ENCODE measurements around the gene SYNJ2. TPM values are rescaled to one million over a fixed set of nuclear protein-coding genes. Genes with fewer than 3 reads are reported as not detected.

Gene SYNJ2
- polyA plus RNA-seq, 1 donor from 2014 or later: 0.12 TPM

DNA sequence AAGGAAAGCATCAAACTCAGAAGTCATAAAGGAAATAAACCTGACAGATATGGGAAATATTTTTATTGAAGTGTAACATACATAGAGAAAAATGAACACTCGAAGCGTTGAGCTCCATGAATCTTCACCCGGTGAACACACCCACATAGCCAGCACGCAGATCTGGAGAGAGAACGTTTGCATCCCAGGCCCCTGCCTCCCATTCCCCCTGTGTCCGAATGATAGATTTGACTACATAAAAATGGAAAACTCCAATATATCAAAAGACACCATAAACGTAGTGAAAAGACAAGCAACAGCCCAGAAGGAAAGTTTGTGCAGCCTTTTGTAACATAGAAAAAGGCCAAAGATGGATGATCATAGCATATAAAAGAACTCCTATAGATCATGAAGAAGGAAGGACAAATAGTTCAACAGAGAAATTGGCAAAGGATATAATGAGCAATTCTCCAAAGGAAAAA lies 17.1 kb downstream of the SYNJ2 start (continued):
- TF ChIP-seq EP300 (conservative IDR thresholded peaks at IDR 0.05; ENCODE audit: poor library complexity, severe bottlenecking) (no peak), EZH2 (IDR thresholded peaks at IDR 0.05; ENCODE audit: borderline replicate concordance, insufficient read depth, low read length, poor library complexity, severe bottlenecking) (no peak), SMC3 (conservative IDR thresholded peaks at IDR 0.05; ENCODE audit: poor library complexity) (no peak)

DNA sequence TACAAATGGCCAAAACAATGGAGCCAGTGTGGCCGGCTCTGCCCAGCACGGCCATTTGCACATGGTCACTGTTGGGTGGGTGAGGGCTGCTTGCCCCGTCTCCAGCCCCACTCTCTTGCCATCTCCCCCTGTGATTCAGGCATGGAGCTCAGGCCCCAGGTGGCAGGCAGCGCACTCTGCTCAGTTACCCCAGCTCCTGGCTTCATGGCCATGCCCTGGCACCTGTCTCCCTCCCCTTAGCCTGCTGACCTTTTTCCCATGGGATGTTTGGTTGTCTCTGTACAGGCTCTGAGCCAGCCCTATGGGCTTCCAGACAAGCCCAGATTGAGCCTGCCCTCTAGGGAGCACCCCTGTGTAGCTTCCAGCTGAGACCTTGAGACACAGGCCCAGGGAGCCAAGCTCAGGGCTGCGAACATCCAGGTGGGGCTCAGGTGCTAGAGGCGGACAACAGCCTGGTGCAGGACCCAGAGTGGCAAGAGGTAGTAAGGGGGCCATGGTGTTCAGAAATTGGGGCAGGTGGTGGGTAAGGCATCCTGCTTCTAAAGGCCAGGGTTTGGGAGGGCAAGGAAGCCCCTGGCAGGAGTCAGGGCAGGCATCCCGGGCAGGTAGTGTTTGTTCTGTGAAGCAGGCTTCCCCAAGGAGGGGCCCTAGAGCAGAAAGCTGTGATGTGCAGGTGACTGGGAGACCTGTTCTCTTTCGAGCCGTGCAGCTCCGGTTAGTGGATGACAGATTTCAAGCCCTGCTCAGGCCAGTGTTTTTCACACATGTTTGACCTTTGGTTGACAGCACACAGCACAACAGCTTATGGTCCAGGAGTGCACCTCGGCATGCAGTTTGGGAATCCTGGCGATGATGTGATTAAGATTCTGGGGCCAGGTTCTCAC lies 17.7 kb downstream of the SYNJ2 start:
- H3K27ac ChIP-seq (ENCODE audit: low read length): no peak overlapping the region
- no peak overlapping the region for H3K4me3 ChIP-seq (ENCODE audit: low read length)
- no peaks in the 10 kb centered on the region for H3K27me3 ChIP-seq (ENCODE audit: insufficient read depth, low read depth, low read length)
- no peaks in the 10 kb centered on the region for H3K9me3 ChIP-seq (ENCODE audit: low read length)
- H4K20me1 ChIP-seq (ENCODE audit: insufficient read depth): no peaks in the 10 kb centered on the region
- no peaks in the 10 kb centered on the region for H3K79me2 ChIP-seq (replicated peaks; ENCODE audit: insufficient read depth, low read length)
- H2AFZ ChIP-seq (ENCODE audit: low read depth, low read length): no peak overlapping the region
- H3K9me2 ChIP-seq (ENCODE audit: insufficient read depth, low read length): no peaks in the 10 kb centered on the region
- H3K36me3 ChIP-seq (ENCODE audit: insufficient read depth, low read length): no peaks in the 10 kb centered on the region
- H3K9ac ChIP-seq (ENCODE audit: low read length): no peak overlapping the region
- H3F3A ChIP-seq (ENCODE audit: insufficient read depth, low read length, poor library complexity, severe bottlenecking): no peaks in the 10 kb centered on the region
- TF ChIP-seq RAD21 (conservative IDR thresholded peaks at IDR 0.05) (no peak), MXI1 (conservative IDR thresholded peaks at IDR 0.05; ENCODE audit: poor library complexity, severe bottlenecking) (no peak)
- TF ChIP-seq, protein P1, sequence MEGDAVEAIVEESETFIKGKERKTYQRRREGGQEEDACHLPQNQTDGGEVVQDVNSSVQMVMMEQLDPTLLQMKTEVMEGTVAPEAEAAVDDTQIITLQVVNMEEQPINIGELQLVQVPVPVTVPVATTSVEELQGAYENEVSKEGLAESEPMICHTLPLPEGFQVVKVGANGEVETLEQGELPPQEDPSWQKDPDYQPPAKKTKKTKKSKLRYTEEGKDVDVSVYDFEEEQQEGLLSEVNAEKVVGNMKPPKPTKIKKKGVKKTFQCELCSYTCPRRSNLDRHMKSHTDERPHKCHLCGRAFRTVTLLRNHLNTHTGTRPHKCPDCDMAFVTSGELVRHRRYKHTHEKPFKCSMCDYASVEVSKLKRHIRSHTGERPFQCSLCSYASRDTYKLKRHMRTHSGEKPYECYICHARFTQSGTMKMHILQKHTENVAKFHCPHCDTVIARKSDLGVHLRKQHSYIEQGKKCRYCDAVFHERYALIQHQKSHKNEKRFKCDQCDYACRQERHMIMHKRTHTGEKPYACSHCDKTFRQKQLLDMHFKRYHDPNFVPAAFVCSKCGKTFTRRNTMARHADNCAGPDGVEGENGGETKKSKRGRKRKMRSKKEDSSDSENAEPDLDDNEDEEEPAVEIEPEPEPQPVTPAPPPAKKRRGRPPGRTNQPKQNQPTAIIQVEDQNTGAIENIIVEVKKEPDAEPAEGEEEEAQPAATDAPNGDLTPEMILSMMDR (IDR thresholded peaks at IDR 0.05; ENCODE audit: poor library complexity, severe bottlenecking): no peak
- H3K4me2 ChIP-seq (ENCODE audit: low read length): no peak overlapping the region

DNA sequence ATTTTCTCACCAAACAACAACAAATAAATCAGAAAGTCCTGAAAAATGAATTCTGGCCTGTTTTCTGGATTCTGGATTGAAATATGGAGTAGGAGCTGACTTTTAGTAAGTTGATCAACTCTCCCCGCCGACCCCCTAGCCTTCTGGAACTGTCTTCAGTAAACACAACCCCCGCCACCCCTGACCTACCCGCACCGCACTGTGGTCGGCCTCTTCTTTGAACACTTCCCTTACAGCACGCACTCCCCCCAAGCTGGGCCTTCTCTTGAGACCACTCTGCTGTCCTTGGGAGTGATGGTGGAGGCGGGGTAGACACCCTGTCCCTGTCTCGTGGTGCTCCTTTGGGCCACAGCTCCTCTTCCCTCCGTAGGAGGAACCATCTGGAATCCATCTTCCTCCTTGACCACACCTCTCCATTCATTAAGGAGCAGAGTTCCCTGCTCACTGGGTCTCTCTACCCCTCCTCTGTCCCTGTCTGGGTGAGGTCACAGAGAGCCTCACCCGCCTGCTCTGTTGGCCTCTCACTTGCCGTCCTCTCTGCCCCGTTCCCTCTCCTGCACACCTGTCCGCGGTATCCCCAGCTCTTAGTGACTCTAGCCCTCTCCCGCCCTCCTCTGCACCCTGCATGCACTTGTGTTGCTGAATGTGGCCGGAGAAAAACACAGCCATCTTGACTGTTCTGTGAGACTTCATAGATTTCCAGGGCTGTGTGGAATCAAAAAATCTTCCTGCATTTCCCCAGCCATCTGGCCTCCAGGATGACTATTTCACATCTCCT lies 19.1 kb downstream of the SYNJ2 start:
- Histone ChIP-seq H3K4me2 (ENCODE audit: low read length) (no peak overlapping the region), H4K20me1 (ENCODE audit: insufficient read depth) (no peaks in the 10 kb centered on the region), H3K27me3 (ENCODE audit: insufficient read depth, low read depth, low read length) (no peaks in the 10 kb centered on the region), H3K79me2 (replicated peaks; ENCODE audit: insufficient read depth, low read length) (no peaks in the 10 kb centered on the region), H2AFZ (ENCODE audit: low read depth, low read length) (no peak overlapping the region), H3F3A (ENCODE audit: insufficient read depth, low read length, poor library complexity, severe bottlenecking) (no peaks in the 10 kb centered on the region), H3K36me3 (ENCODE audit: insufficient read depth, low read length) (no peaks in the 10 kb centered on the region), H3K4me3 (ENCODE audit: low read length) (no peak overlapping the region), H3K27ac (ENCODE audit: low read length) (no peak overlapping the region), H3K9ac (ENCODE audit: low read length) (no peak overlapping the region), H3K9me2 (ENCODE audit: insufficient read depth, low read length) (no peaks in the 10 kb centered on the region), H3K9me3 (ENCODE audit: low read length) (no peaks in the 10 kb centered on the region)
- no peak for TF ChIP-seq POLR2AphosphoS5 (IDR thresholded peaks at IDR 0.05)
- no peak for TF ChIP-seq TAF1 (IDR thresholded peaks at IDR 0.05; ENCODE audit: low read depth)
- TF ChIP-seq MXI1 (conservative IDR thresholded peaks at IDR 0.05; ENCODE audit: poor library complexity, severe bottlenecking): no peak
- TF ChIP-seq SMC3 (conservative IDR thresholded peaks at IDR 0.05; ENCODE audit: poor library complexity): no peak
- TF ChIP-seq EP300 (conservative IDR thresholded peaks at IDR 0.05; ENCODE audit: poor library complexity, severe bottlenecking): no peak
- TF ChIP-seq, protein P1 (IDR thresholded peaks at IDR 0.05; ENCODE audit: poor library complexity, severe bottlenecking): no peak
- no peak for TF ChIP-seq EZH2 (IDR thresholded peaks at IDR 0.05; ENCODE audit: borderline replicate concordance, insufficient read depth, low read length, poor library complexity, severe bottlenecking)
- TF ChIP-seq RAD21 (conservative IDR thresholded peaks at IDR 0.05): no peak
- TF ChIP-seq, protein P2, sequence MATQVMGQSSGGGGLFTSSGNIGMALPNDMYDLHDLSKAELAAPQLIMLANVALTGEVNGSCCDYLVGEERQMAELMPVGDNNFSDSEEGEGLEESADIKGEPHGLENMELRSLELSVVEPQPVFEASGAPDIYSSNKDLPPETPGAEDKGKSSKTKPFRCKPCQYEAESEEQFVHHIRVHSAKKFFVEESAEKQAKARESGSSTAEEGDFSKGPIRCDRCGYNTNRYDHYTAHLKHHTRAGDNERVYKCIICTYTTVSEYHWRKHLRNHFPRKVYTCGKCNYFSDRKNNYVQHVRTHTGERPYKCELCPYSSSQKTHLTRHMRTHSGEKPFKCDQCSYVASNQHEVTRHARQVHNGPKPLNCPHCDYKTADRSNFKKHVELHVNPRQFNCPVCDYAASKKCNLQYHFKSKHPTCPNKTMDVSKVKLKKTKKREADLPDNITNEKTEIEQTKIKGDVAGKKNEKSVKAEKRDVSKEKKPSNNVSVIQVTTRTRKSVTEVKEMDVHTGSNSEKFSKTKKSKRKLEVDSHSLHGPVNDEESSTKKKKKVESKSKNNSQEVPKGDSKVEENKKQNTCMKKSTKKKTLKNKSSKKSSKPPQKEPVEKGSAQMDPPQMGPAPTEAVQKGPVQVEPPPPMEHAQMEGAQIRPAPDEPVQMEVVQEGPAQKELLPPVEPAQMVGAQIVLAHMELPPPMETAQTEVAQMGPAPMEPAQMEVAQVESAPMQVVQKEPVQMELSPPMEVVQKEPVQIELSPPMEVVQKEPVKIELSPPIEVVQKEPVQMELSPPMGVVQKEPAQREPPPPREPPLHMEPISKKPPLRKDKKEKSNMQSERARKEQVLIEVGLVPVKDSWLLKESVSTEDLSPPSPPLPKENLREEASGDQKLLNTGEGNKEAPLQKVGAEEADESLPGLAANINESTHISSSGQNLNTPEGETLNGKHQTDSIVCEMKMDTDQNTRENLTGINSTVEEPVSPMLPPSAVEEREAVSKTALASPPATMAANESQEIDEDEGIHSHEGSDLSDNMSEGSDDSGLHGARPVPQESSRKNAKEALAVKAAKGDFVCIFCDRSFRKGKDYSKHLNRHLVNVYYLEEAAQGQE (IDR thresholded peaks at IDR 0.05; ENCODE audit: borderline replicate concordance): no peak

Measured in neural cell (in vitro differentiated cells).